TTC549 (cell line): Measurements from ENCODE around the gene GAS2.

Experiments used
- FAIRE-seq: peaks from 2 replicates; lab custom pipeline; 2012; peaks lifted over from hg19 to GRCh38; lab: Jason Lieb, UNC

GAS2 gene

GRCh38 chr11:22728600-22729389 lies 62.4 kb downstream of the GAS2 start:
- FAIRE-seq: no peak

DNA sequence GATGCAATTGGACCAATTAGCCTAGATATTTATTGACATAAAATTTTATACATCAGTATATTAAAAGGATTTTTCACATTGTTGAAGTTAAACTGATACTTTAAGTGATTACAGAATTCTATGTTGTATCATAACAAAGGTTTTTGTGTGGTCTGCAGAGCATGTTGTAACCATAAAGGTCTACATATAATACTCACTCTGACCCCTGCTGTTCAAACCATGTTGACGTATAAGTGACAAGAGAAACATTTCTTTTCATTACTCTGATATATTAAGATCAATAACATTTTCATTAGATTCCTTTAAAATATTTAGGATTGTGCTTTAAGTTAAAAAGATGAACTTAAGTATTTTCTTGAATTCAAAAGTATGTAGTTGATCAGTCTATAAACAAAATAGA lies 63.9 kb downstream of the GAS2 start:
- FAIRE-seq: peak; percentile 15

GRCh38 chr11:22732588-22732987 lies 66.2 kb downstream of the GAS2 start:
- no peak for FAIRE-seq

- FAIRE-seq: no peak
Measured at GRCh38 chr11:22733475-22734248, 67.3 kb downstream of the GAS2 start.

DNA sequence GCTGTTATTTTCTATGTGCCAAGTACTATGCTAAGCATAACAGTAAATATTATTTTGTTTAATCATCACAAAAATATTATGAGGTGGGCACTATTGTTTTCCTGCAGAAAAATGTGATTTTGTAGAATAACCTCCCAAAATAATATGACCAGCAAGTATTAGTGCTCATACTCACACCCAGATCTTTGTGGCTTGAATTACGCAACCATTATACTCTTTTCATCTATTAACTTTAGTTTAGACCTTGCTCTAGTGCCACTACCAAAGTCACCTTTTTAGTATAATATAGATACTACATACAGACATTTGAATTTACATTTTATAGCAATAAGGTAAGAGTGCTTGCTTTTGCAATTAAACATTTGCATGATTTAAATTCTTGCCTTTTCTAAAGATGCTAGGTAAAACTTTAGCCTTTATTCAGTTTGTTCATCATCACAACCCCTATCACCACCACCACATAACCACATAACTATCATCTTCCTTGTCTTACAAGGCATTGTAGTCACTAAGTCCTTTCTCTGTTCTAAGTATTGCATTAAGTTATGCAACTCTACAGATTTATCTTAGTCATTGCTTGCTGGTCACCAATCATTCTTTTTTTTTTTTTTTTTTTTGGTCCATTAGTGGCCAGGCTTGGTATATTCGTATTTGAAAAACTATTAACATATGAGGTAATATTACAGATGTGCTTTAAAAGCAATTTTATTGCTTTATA lies 68.4 kb downstream of the GAS2 start:
- FAIRE-seq: no peak

DNA sequence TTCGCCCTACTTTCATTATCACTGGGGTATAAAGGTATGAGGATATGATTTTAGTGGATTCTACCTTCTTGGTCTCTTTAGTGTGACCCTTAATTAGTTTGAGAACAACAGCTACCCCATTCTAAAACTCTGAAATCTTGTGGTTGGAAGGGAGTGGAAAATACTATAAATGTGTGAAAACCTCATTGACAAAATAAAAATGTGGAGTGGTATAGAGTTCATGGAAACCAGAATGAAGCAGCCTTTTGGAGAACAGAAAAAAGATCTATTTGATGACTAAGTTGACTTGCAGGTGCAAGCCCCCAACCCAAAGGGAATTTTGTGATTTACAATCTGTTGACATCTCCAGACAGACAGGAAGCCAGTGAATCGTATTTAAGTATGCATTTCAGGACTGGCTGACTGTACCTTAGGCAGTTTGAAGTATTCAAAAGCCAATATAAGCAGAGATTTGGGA lies 75.8 kb downstream of the GAS2 start:
- FAIRE-seq: no peak

DNA sequence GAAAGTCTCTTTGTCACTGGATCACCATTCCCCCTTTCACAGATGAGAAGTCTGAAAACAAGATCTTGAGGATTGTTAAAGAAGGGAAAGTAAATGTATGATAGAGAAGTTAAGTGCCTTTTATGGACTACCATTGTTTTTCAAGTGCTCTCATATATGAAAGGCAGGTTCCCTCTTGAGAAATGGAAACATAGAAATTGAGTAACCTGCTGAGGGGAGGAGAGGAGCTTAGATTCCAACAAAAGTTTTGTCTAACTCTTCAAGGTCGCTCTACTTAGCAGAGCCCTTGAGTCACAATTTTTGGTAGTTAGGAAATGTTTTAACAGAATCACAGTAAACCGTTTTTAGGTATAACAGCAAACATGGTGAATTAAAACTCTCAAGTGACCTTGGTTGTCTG lies 83.1 kb downstream of the GAS2 start:
- FAIRE-seq: no peak

- FAIRE-seq: no peak
Measured at GRCh38 chr11:22752908-22753310, 86.5 kb downstream of the GAS2 start.

DNA sequence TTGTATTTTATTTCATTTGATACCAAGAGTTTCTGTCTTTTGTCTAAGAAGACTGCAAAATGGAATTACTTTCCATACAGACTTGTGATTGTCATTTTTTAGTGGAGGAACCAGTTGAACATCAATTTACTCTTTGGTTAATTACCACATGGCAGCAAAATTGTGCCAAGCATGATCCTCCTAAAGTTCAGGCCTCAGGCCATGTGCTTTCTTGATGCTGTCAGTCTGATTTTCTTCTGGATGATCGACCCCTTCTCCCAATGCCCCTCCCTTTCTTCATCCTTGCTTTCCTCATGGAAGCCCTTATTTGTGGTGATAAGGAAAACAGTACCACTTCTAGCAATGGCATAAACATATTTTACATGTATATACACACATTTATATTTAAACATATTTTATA lies 87.0 kb downstream of the GAS2 start:
- FAIRE-seq: no peak

DNA sequence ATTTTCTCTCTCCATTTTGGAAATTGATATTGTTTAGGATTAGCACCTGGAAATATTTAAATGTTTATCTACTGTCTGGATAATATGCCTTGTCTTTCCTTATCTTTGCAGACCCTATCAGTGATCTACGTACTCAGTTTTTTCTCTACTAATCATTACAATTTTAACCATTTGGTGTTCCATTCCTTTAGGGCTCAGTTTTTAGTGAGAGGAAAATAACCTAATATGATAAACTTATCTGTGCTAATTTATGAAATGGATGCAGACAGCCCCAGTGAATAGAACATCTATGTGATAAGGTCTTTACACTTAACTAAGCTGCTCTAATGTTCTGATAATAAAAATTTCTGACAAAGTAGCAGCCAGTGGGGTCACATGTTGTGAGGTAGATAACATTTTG lies 94.7 kb downstream of the GAS2 start:
- no peak for FAIRE-seq

GRCh38 chr11:22763166-22763565 lies 96.8 kb downstream of the GAS2 start:
- no peak for FAIRE-seq

- no peak for FAIRE-seq
Measured at GRCh38 chr11:22764735-22765134, 98.3 kb downstream of the GAS2 start.

GRCh38 chr11:22768281-22768680 lies 101.9 kb downstream of the GAS2 start:
- FAIRE-seq: no peak

GRCh38 chr11:22769081-22769480 lies 102.7 kb downstream of the GAS2 start:
- FAIRE-seq: no peak

- no peak for FAIRE-seq
Measured at GRCh38 chr11:22774716-22775115, 108.3 kb downstream of the GAS2 start.

GRCh38 chr11:22775248-22775647 lies 108.8 kb downstream of the GAS2 start:
- no peak for FAIRE-seq

DNA sequence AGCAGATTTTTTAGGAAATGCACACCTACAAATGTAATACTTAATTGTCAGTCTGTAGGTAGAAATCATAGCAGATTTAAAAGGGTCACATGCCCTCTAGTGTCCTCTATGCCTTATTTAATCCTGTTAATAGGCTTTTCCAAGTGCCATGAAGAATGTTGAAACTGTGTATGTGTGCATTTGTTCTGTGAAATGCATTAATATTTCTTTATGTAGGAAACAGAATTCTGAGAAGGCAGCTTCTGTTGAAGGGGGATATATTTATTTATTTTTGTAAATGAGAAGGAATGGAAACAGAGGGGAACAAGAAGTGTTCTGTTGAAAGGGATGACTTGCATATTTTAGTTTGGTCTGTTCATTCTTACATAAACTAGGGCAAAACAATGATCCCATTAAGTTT lies 112.2 kb downstream of the GAS2 start:
- FAIRE-seq: no peak

DNA sequence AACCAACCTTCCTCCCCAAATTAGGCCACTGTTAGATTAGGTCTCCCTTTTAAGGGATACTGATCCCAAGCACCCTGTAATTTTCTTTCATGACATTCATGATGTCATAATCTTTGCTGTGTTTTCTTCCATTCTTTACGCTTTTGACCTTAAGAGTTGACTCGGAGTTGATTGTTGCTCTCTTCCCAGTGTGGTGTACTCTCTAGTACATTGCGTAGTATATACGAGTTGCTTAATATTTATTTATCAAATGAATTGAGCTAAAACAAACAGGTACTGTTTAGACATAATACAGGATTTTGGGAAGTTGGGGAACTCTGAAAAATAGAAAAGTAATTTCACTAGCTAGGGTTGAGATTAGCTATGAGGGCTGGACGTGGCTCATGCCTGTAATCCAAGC lies 113.4 kb downstream of the GAS2 start:
- FAIRE-seq: no peak

DNA sequence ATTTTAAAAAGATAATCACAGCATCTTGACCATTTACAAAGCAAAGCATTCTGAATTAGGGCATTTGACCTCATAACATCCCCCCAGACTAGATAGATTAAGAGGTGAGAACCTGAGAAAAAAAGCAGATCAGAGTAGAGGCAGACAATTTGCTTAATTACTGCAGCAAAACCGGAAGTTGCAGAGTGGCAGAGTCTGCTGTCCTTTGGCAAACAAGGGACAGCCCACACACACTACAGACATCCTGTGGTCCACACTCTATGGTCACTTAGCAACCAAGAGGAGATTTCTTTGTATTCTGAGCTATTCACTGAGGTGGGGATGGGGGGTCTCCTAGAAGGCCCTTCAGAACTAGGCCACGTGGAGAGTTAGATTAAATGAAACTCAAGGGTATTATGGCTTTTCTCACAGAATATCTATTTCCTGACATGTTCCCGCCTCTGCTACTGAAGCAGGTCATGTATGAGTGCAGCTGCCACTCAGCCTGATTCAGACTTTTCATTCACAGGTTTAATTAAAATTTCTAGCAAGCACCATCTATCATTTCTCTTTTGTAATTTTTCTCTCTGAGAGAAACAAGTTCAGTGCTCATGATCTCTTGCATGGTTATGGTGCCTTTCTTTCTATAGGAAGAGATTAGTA lies 114.7 kb downstream of the GAS2 start:
- FAIRE-seq: no peak

- FAIRE-seq: no peak
Measured at GRCh38 chr11:22785251-22785650, 118.8 kb downstream of the GAS2 start.

DNA sequence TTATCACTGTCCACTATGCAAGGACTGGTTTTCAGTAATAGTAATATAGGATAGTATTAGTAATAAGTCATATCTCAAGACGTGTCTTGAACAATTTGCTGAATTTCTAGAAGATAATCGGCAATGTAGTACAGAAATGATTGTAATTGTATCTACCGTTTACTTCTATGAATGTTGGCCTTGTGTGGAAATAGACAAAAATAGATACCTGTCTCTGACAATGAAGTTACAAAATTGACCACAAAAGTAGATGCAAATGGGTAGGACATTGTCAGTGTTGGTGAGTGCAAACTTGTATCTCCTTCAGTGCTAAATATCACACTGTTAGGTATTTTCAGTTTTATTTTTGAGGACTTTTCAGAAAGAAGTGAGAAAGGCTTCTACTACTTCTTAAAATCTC lies 120.1 kb downstream of the GAS2 start:
- FAIRE-seq: no peak

GRCh38 chr11:22787055-22787454 lies 120.6 kb downstream of the GAS2 start:
- FAIRE-seq: no peak
